K562 (cell line): Measurements from ENCODE around the gene AFG1L. TPM values are rescaled to one million over a fixed set of nuclear protein-coding genes. Genes with fewer than 3 reads are reported as not detected.

Experiments used
- DMBX1 ChIP-seq: fragments of 250-450 bp; sonication (Bioruptor Pico); IDR thresholded peaks from 2 replicates; pipeline ENCODE4 v1.8.0; 2022; ENCODE audit warnings: inconsistent platforms, mild to moderate bottlenecking, moderate library complexity, borderline replicate concordance
- E2F4 ChIP-seq: sonication (generic); formaldehyde crosslinking; IDR thresholded peaks from 2 replicates; pipeline ENCODE4 v1.8.0; 2022; ENCODE audit warnings: mild to moderate bottlenecking, low read depth, missing genetic modification reagents
- ETS1 ChIP-seq: conservative IDR thresholded peaks from 2 replicates; pipeline ENCODE4 v1.6.1; 2011; ENCODE audit warnings: low read depth, mild to moderate bottlenecking, low read length; ENCODE audit not compliant: control insufficient read depth
- FIP1L1 ChIP-seq: fragments of 200-400 bp; formaldehyde crosslinking; IDR thresholded peaks from 2 replicates; pipeline ENCODE4 v1.6.1; 2018; ENCODE audit warnings: mild to moderate bottlenecking, low read depth, low read length; ENCODE audit not compliant: poor library complexity, severe bottlenecking
- GTF2A2 ChIP-seq: IDR thresholded peaks from 2 replicates; pipeline ENCODE4 v1.6.1; 2016; ENCODE audit warnings: mild to moderate bottlenecking, missing genetic modification characterization, missing compliant biosample characterization
- HDAC8 ChIP-seq: fragments of 450-650 bp; IDR thresholded peaks from 2 replicates; pipeline ENCODE4 v1.6.1; 2016; ENCODE audit warnings: mild to moderate bottlenecking, missing genetic modification characterization, moderate library complexity, missing compliant biosample characterization
- HNRNPLL ChIP-seq: fragments of 200-400 bp; formaldehyde crosslinking; IDR thresholded peaks from 2 replicates; pipeline ENCODE4 v1.6.1; 2017; ENCODE audit warnings: low read length, low read depth, mild to moderate bottlenecking; ENCODE audit not compliant: poor library complexity, severe bottlenecking
- MCM3 ChIP-seq: fragments of 450-650 bp; IDR thresholded peaks from 2 replicates; pipeline ENCODE4 v1.6.1; 2016
- MGA ChIP-seq: fragments of 450-650 bp; IDR thresholded peaks from 2 replicates; pipeline ENCODE4 v1.6.1; 2016; ENCODE audit warnings: mild to moderate bottlenecking, moderate library complexity
- NUFIP1 ChIP-seq: fragments of 450-650 bp; IDR thresholded peaks from 2 replicates; pipeline ENCODE4 v1.6.1; 2018; ENCODE audit not compliant: partially characterized antibody
- PYGO2 ChIP-seq: fragments of 450-650 bp; IDR thresholded peaks from 2 replicates; pipeline ENCODE4 v1.6.1; 2016; ENCODE audit warnings: mild to moderate bottlenecking, missing genetic modification characterization, moderate library complexity, missing compliant biosample characterization
- U2AF2 ChIP-seq: fragments of 200-400 bp; formaldehyde crosslinking; optimal IDR thresholded peaks from 2 replicates; pipeline ENCODE3; 2017; ENCODE audit warnings: low read depth, mild to moderate bottlenecking, low read length
- ZC3H8 ChIP-seq: fragments of 450-650 bp; IDR thresholded peaks from 2 replicates; pipeline ENCODE4 v1.6.1; 2017
- ZFP30 ChIP-seq: fragments of 250-450 bp; sonication (Bioruptor Pico); IDR thresholded peaks from 2 replicates; pipeline ENCODE4 v1.8.0; 2022; ENCODE audit warnings: moderate library complexity, mild to moderate bottlenecking, inconsistent platforms, borderline replicate concordance
- ZNF175 ChIP-seq: fragments of 200-800 bp; sonication (Bioruptor generic); IDR thresholded peaks from 2 replicates; pipeline ENCODE4 v1.6.1; 2016; ENCODE audit warnings: low read depth, mild to moderate bottlenecking, missing genetic modification characterization, missing compliant biosample characterization
- ZNF695 ChIP-seq: fragments of 450-650 bp; formaldehyde crosslinking; IDR thresholded peaks from 2 replicates; pipeline ENCODE4 v1.4.0; 2020; ENCODE audit warnings: mild to moderate bottlenecking, moderate library complexity
- polyA plus RNA-seq, 8 experiments: library from polyadenylated mRNA; depleted of rRNA in 4 of 8; stranded (reverse) in 5 of 8; unstranded in 3 of 8; fragments of >200 nt; fragmentation: Nextera tagmentation in 2 of 8; fragmentation: Illumina TruSeq in 1 of 8; extraction: Ambion mirVana in 2 of 8; extraction: Trizol in 1 of 8; gene quantifications; 2 replicates each; pipeline versions ENCODE4 v1.2.1 to v1.2.3, GENCODE V29; 2011 to 2014; ENCODE audit warnings: inconsistent platforms in 1 of 8, missing spikeins in 1 of 8
- total RNA-seq, 7 experiments: library from RNA; depleted of rRNA in 6 of 7; stranded (reverse); fragments of >200 nt in 6 of 7; fragmentation: Illumina TruSeq in 2 of 7; extraction: Trizol in 2 of 7; gene quantifications; 2 replicates each; pipeline versions ENCODE4 v1.2.1 to v1.2.3, GENCODE V29; 2011 to 2021; ENCODE audit warnings: low replicate concordance in 1 of 7

Gene AFG1L
- total and polyA plus RNA-seq, 9 of the 15 experiments (the other 6 are each of a cell fraction or from before 2014, with no cell fraction given), result 2.2 to 15.5 (median 5.8) TPM

DNA sequence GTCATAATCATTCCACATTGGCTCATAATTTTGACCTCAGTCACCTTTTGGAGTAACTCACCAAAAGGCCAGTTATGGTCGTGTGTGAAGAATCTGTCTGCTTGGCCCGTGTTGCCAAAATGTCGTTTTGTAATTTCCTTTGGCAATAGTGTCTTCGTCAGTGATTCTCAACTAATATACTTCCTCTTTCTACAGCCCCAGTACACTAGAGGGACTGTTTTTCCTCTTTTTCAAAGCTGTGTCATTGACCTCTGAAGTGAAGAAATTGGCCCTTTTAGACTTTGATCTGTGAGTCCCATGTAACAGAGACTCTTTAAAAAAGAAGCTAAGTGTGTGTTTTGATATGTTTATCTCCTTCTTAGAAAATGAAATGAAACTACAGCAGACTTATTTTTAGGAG lies 271.0 kb downstream of the AFG1L start (continued):
- TF ChIP-seq E2F4 (CRISPR knock-in tag) (no peak), PYGO2 (tag) (no peak), ETS1 (no peak), ZFP30 (CRISPR knock-in tag) (no peak), GTF2A2 (no peak), MGA (no peak), HNRNPLL (no peak), ZNF695 (no peak), FIP1L1 (no peak), U2AF2 (no peak), ZNF175 (CRISPR knock-in tag) (no peak), NUFIP1 (no peak), MCM3 (no peak), HDAC8 (tag) (no peak), ZC3H8 (no peak), DMBX1 (CRISPR knock-in tag) (no peak)
